Measurements from ENCODE around the gene MSH3. TPM values are rescaled to one million over a fixed set of nuclear protein-coding genes. Genes with fewer than 3 reads are reported as not detected.
A peak's percentile ranks its signal among the peaks of the same experiment; 100 is the strongest.
"Not testable (repeated sequence)": the region's sequence is repeated elsewhere in the genome, so short reads cannot be mapped to it uniquely, and the experiment has no call there.

The MSH3 gene
- total RNA-seq, 1 donor = 5.9 TPM

GRCh38 chr5:80705216-80705769 is 50.8 kb downstream of the MSH3 start:
- no peak for DNase-seq (ENCODE audit: low read depth in 2 of 3, low spot score in 2 of 3)

GRCh38 chr5:80705801-80706200 is 51.3 kb downstream of the MSH3 start:
- no peak for DNase-seq (ENCODE audit: low read depth in 2 of 3, low spot score in 2 of 3)

- no peak for DNase-seq (ENCODE audit: low read depth in 2 of 3, low spot score in 2 of 3)
Observed at GRCh38 chr5:80706835-80707447, 52.5 kb downstream of the MSH3 start.

DNA sequence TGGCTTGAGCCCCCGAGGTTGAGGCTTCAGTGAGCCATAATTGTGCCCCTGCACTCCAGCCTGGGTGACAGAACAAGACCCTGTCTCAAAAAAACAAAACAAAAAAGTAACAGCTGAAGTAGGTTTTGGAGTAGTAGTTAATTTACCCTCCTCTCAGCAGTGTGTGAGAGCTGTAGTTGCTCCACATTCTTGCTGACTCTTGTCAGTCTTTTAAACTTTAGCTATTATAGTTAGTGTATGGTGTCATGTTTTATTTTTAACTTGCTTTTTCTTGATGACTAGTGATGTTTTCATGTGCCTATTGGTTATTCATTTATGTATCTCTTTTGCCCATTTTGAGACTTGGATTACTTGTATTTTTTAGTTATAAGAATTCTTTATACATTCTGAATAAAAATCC is 53.2 kb downstream of the MSH3 start:
- DNase-seq (ENCODE audit: low read depth in 2 of 3, low spot score in 2 of 3) = no peak

DNA sequence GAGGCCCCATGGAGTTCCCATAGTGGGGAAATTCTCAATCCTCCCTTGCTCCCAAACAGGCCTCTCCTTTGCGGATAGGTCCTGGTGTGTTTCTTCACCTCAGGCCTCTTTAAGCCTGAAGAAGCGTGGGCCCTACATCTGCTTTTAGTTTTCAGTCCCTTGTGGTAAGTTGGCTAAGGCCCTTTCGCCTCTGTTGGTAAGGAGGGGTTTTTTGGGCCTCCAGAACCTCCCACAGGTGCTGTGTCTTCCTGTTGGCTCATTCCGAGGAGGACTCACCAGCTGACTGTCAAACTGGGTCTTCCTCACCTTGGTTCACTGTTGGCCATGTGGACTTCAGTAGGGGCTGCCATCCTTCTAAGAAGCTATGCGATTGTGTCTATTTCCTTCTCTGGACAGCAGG is 56.8 kb downstream of the MSH3 start:
- no peak for DNase-seq (ENCODE audit: low read depth in 2 of 3, low spot score in 2 of 3)

- DNase-seq (ENCODE audit: low read depth in 2 of 3, low spot score in 2 of 3) = peak in 2 of 3 donors; percentile 5
Observed at GRCh38 chr5:80711938-80712337, 57.5 kb downstream of the MSH3 start.

DNA sequence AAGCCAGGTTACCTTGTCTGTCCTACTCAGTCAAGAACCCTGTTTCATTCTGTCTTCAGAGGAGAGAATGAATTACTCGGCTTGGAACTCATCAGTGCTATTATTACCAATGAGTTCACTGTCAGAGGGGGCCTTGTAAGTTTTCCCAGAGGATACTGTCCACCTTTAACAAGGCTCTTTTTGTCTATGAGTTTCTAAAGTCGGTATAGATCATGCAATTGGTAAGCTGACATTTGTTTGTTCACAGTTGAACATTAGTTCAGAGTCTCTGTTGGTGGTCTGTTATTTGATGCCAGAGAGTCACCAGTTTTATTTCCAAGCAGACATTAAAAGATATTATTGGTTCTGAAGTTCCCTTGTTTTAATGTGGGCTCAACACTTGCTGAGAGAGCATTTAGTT is 58.5 kb downstream of the MSH3 start:
- DNase-seq (ENCODE audit: low read depth in 2 of 3, low spot score in 2 of 3) = no peak

DNA sequence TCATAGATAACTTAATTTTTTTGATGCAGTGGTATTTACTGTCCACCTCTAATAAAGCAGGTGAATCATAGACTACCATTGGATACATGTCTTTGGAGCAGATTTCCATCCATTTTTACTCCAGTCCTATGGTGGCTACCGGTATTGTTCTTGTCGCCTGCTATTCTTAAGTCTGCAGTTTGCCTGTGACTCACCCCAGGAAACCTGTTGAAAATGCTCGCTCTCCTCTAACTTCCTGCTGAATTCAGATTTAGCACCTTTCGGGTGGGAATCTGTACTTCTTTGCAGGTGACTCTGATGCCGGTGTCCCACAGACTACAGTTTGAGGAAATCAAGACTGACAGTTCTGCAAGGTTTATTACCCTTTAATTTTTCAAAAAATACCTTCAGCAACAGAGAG is 59.2 kb downstream of the MSH3 start:
- peak in 2 of 3 donors; percentile 18 to 38 for DNase-seq (ENCODE audit: low read depth in 2 of 3, low spot score in 2 of 3)

- DNase-seq (ENCODE audit: low read depth in 2 of 3, low spot score in 2 of 3) = no peak
Observed at GRCh38 chr5:80714570-80715298, 60.3 kb downstream of the MSH3 start.

DNA sequence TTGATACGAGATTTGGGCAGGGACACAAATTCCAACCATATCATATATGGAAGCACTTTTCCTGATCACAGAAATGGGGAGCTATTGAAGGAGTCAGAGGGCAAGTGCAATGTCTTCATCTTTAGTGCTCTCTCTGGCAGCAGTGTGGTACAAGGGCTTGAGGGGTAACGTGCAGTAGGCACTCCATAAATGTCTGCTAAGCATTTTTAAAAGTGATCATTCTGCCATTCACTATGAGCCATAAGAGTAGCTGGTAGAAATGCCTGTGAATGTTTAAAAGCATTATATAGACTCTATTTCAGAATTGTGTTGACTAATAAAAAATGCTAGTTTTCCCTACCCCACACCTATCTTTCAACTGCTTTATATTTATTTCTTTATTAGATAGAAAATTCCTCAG is 61.4 kb downstream of the MSH3 start:
- no peak for DNase-seq (ENCODE audit: low read depth in 2 of 3, low spot score in 2 of 3)

DNA sequence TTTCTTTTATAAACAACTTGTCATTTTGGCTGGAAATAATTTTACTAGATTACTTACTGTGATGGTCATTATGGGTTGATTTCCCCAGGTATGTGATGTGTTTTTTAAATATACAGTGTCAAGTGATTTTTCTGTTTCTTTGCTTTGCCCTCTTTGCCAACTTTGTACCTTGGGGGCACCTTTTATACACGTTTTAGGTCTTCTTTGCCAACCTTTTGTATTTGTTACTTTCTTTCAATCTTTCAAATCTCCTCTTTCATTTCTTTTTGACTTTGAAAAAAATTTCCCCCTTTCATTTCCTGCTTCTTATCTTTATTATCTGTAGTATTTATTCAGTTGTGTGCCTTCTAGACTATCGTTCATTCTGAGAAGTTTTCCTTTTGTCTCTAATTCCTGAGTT is 65.7 kb downstream of the MSH3 start:
- peak in 1 of 3 donors; percentile 13 for DNase-seq (ENCODE audit: low read depth in 2 of 3, low spot score in 2 of 3)

DNA sequence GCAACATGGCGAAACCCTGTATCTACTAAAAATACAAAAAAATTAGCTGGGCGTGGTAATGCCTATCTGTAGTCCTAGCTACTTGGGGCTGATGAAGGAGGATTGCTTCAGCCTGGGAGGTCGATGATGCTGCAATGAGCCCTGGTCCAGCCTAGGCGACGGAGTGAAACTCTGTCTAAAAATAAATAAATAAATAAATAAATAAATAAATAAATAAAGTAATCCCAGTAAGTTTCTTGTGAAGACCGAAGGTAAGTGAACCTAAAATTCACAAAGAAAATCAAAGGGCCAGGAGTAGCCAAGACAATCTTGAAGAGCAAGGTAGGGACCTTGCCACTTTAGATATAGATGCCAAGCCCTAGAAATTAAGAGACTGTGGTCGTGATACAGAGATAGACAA is 68.5 kb downstream of the MSH3 start:
- DNase-seq (ENCODE audit: low read depth in 2 of 3, low spot score in 2 of 3) = no peak

DNA sequence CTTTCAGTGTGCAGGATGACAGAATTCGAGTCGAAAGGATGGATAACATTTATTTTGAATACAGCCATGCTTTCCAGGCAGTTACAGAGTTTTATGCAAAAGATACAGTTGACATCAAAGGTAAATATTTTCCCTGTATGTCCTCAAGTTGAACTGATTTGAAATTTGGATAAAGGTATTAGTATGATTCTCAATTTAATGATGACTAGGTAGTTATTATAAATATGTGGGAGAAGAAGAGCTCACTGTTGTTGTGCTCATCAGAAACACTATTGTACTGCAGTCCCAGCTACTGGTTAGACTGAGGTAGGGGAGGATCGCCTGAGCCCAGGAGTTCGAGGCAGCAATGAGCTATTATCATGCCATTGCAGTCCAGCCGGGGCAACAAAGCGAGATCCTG is 71.0 kb downstream of the MSH3 start:
- no peak for DNase-seq (ENCODE audit: low read depth in 2 of 3, low spot score in 2 of 3)

GRCh38 chr5:80736730-80737129 is 82.3 kb downstream of the MSH3 start:
- DNase-seq (ENCODE audit: low read depth in 2 of 3, low spot score in 2 of 3) = no peak

GRCh38 chr5:80738466-80738865 is 84.0 kb downstream of the MSH3 start:
- peak in 1 of 3 donors; percentile 33 for DNase-seq (ENCODE audit: low read depth in 2 of 3, low spot score in 2 of 3)

DNA sequence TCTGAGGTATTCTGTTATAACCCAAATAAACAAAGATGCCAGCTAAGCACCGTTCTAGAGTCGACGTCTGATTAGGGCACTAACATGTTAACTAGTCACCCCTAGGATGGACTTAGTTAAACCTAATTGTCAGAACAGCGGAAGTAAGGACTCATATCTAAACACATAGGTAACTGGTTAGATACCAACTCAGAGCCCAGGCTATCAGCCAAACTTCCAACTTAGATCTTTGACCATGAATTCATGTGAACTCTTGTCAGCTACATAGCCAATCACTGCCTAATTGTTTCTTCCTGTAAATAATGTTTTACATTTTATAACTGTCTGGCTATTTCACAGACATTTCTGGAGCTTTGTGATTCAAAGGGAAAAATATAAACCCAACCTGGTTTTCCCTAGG is 84.6 kb downstream of the MSH3 start:
- no peak for DNase-seq (ENCODE audit: low read depth in 2 of 3, low spot score in 2 of 3)

GRCh38 chr5:80739496-80739895 is 85.0 kb downstream of the MSH3 start:
- no peak for DNase-seq (ENCODE audit: low read depth in 2 of 3, low spot score in 2 of 3)

- DNase-seq (ENCODE audit: low read depth in 2 of 3, low spot score in 2 of 3) = no peak
Observed at GRCh38 chr5:80739898-80740297, 85.4 kb downstream of the MSH3 start.

- not testable (repeated sequence) for DNase-seq (ENCODE audit: low read depth in 2 of 3, low spot score in 2 of 3)
Observed at GRCh38 chr5:80740488-80740887, 86.0 kb downstream of the MSH3 start.

- DNase-seq (ENCODE audit: low read depth in 2 of 3, low spot score in 2 of 3) = peak in 1 of 3 donors; percentile 52
Observed at GRCh38 chr5:80740999-80741398, 86.5 kb downstream of the MSH3 start.

DNA sequence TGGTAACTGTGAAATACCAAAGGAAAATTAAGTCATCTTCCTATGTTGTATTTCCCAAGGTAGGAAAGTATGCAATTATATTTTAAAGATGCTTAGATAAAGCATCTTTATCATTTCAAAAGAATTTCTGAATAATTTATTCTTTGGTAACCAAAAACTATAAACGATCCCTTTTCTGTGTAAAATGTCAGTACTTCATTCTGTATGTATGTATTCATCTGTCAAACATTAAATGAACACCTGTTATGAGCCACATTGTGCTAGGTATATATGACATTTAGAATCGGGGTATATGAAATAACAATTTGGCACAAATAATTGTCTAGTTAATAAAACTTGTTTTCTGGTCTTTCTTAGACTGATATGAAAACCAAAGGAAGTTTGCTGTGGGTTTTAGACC is 89.7 kb downstream of the MSH3 start:
- no peak for DNase-seq (ENCODE audit: low read depth in 2 of 3, low spot score in 2 of 3)

DNA sequence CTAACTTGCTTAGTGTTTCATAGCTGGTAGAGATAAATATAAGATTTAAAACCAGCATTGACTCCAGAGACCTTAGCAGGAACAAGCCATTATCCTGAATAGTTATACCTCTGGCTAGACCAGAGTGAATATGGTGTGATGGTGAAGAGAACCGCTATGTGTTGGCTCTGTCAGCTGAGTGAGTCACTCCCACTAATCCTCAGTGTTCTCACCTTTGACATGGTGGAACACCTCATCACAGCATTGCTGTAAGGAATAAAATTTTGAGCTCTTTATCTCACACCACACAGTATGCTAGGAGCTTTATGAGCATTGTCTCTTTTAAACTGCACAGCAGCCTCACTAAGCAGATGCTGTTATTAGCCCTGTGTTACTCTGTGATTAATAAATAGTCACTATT is 91.0 kb downstream of the MSH3 start:
- DNase-seq (ENCODE audit: low read depth in 2 of 3, low spot score in 2 of 3) = no peak

All from hematopoietic multipotent progenitor cell (in vitro differentiated cells).